ENCODE data around the gene WFDC10B. TPM values are rescaled to one million over a fixed set of nuclear protein-coding genes. Genes with fewer than 3 reads are reported as not detected.

WFDC10B gene
- total RNA-seq, 1 experiment from 2014 or later = not detected

GRCh38 chr20:45727044-45727443 is 22.2 kb upstream of the WFDC10B start:
- no peak overlapping the region for H3K27ac ChIP-seq (ENCODE audit: low read length)
- no peaks in the 10 kb centered on the region for H3K4me1 ChIP-seq (ENCODE audit: control insufficient read depth, insufficient read depth, low read length)
- BruUV-seq (replicated peaks) = no TSS peak
- intact Hi-C loops (cut with micrococcal nuclease; ENCODE audit: unreplicated experiment) = no loop called here
- TF ChIP-seq SIN3A (IDR thresholded peaks at IDR 0.05; ENCODE audit: borderline replicate concordance, insufficient read depth, low read depth, low read length) (no peak), TCF7L2 (IDR thresholded peaks at IDR 0.05; ENCODE audit: low read depth, low read length) (no peak), POLR2AphosphoS5 (IDR thresholded peaks at IDR 0.05; ENCODE audit: low read depth, low read length) (no peak)
- in situ Hi-C loops (cut with HindIII; ENCODE audit: low pct_unique_long_range_greater_than_20kb, low sequenced_read_pairs) = no loop called here
- H3K36me3 ChIP-seq (ENCODE audit: control insufficient read depth, insufficient read depth, low read length) = no peaks in the 10 kb centered on the region
- H3K9me3 ChIP-seq (ENCODE audit: control insufficient read depth, insufficient read depth, low read depth, low read length) = no peaks in the 10 kb centered on the region
- no peak for ATAC-seq
- CTCF ChIA-PET = no interaction called here
- no peak overlapping the region for H3K4me3 ChIP-seq (ENCODE audit: low read depth in 2 of 2, low read length in 2 of 2)
- POLR2A ChIA-PET = no interaction called here
- DNase-seq (ENCODE audit: low read depth, low spot score) = no peak
- no peaks in the 10 kb centered on the region for H3K27me3 ChIP-seq (ENCODE audit: control insufficient read depth, insufficient read depth, low read length)

GRCh38 chr20:45725134-45725533 is 20.3 kb upstream of the WFDC10B start:
- Histone ChIP-seq H3K27ac (ENCODE audit: low read length) (no peak overlapping the region), H3K4me3 (ENCODE audit: low read depth in 2 of 2, low read length in 2 of 2) (no peak overlapping the region)
- CTCF ChIA-PET = no interaction called here

More at GRCh38 chr20:45725134-45725533, 20.3 kb upstream of the WFDC10B start:
- intact Hi-C loops (cut with micrococcal nuclease; ENCODE audit: unreplicated experiment) = no loop called here
- Histone ChIP-seq H3K27me3 (ENCODE audit: control insufficient read depth, insufficient read depth, low read length) (no peaks in the 10 kb centered on the region), H3K4me1 (ENCODE audit: control insufficient read depth, insufficient read depth, low read length) (no peaks in the 10 kb centered on the region), H3K36me3 (ENCODE audit: control insufficient read depth, insufficient read depth, low read length) (no peaks in the 10 kb centered on the region), H3K9me3 (ENCODE audit: control insufficient read depth, insufficient read depth, low read depth, low read length) (no peaks in the 10 kb centered on the region)
- in situ Hi-C loops (cut with HindIII; ENCODE audit: low pct_unique_long_range_greater_than_20kb, low sequenced_read_pairs) = no loop called here
- DNase-seq (ENCODE audit: low read depth, low spot score) = no peak
- ATAC-seq = no peak
- no TSS peak for BruUV-seq (replicated peaks)
- POLR2A ChIA-PET = no interaction called here
- TF ChIP-seq SIN3A (IDR thresholded peaks at IDR 0.05; ENCODE audit: borderline replicate concordance, insufficient read depth, low read depth, low read length) = no peak
- no peak for TF ChIP-seq POLR2AphosphoS5 (IDR thresholded peaks at IDR 0.05; ENCODE audit: low read depth, low read length)
- no peak for TF ChIP-seq TCF7L2 (IDR thresholded peaks at IDR 0.05; ENCODE audit: low read depth, low read length)
- TF ChIP-seq REST (IDR thresholded peaks at IDR 0.05; ENCODE audit: insufficient read depth in 1 of 2, low read depth in 2 of 2, low read length in 1 of 2) = no peak
- TF ChIP-seq CTCF (IDR thresholded peaks at IDR 0.05) = no peak
